Spleen (tissue), 7 donors: ENCODE measurements around the gene NUP153.
A peak's percentile ranks its signal among the peaks of the same experiment; 100 is the strongest.

Experiments
- CTCF ChIP-seq, 11 experiments: fragments of 200-600 bp in 7 of 11; fragments of 450-650 bp in 4 of 11; sonication (generic) in 4 of 11; IDR thresholded peaks in 8 of 11; conservative IDR thresholded peaks in 3 of 11; 1 replicate in 7 of 11; 2 replicates in 4 of 11; pipeline versions ENCODE4 v1.4.0 to v1.8.0; 2016 to 2021; ENCODE audit warnings: antibody characterized with exemption in 11 of 11, inconsistent platforms in 4 of 11, mild to moderate bottlenecking in 1 of 11
- POLR2A ChIP-seq, 3 donors: fragments of 450-650 bp; IDR thresholded peaks; one replicate each; pipeline ENCODE4 v1.5.1; 2017; ENCODE audit warnings: antibody characterized with exemption in 3 of 3, mild to moderate bottlenecking in 1 of 3
- POLR2AphosphoS5 ChIP-seq, 3 donors: sonication (generic); formaldehyde crosslinking; IDR thresholded peaks; one replicate each; pipeline ENCODE4 v1.5.1; 2017; ENCODE audit warnings: antibody characterized with exemption in 3 of 3
- donor health status: DM: no; HTN: no; CAD: no; lungs with moderate emphysema.
- donor health status: DM: no; HTN: no; CAD: no.
- donor health status: DM: no; HTN: no; CAD: no.

- no peak for TF ChIP-seq CTCF (IDR thresholded peaks at IDR 0.05 in 8 of 11, conservative IDR thresholded peaks at IDR 0.05 in 3 of 11)
- no peak for TF ChIP-seq POLR2A (IDR thresholded peaks at IDR 0.05)
- peak in 1 of 3 donors; percentile 23 for TF ChIP-seq POLR2AphosphoS5 (IDR thresholded peaks at IDR 0.05)
Measured at GRCh38 chr6:17600527-17601385, 106.0 kb downstream of the NUP153 start.
